GM19397 (cell line): ENCODE results near the gene SPANXA1.
"Not testable (repeated sequence)": the region's sequence is repeated elsewhere in the genome, so short reads cannot be mapped to it uniquely, and the experiment has no call there.

Experiments
- ATAC-seq: cut with Tn5 transposase; IDR thresholded peaks from one replicate; pipeline ENCODE4 v1.9.1; 2021; ENCODE audit warnings: mild to moderate bottlenecking, moderate library complexity; ENCODE audit not compliant: unreplicated experiment

SPANXA1 gene, protein sequence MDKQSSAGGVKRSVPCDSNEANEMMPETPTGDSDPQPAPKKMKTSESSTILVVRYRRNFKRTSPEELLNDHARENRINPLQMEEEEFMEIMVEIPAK

DNA sequence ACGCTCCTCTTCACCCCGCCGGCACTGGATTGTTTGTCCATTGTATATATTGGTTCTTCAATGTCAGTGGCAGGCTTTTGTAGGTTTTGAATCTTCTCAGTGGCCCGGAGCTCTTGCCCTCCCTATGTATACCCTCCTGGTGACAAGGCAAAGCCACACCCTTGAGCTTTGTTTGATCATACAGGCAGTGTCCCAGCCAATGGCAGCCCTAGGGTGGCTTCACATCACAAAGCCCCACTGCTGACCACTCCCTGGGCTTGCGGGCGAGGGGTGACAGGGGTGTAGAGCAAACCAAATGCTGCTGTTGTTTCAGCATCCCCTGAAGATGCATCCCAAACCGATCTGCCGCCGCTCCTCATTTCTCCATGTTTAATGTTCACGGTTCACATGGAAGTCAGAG lies at the start of gene SPANXA1:
SPANXA1 (minus strand) TSS at position 101 of the 400 bp plus-strand sequence; CDS start at position 41, 60 bp downstream.
- ATAC-seq = not testable (repeated sequence)

- no peak for ATAC-seq
These were observed 47.6 kb upstream of the SPANXA1 start for GRCh38 chrX:141632124-141632523.

DNA sequence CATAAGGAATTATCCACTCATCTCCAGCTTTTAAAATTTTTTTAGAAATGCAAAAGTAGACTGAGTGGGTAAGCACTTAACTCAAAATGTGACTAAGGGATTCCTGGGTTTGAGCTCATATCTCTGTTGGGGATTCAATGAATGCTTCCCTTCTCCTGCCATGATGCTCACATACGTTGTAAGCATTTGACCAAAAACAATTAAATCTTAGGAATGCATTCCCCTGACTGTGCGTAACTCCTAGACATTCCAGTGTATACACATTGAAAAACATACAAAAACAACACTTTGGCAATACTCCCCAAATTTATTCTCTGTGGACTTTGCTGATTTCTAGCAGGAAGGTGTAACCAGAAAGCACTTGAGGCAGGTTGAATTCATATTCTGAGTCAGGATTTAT lies 34.8 kb upstream of the SPANXA1 start:
- ATAC-seq = no peak

GRCh38 chrX:141609111-141609510 lies 24.6 kb upstream of the SPANXA1 start:
- ATAC-seq = no peak

GRCh38 chrX:141589408-141589807 lies 4.9 kb upstream of the SPANXA1 start, which contains the start of gene SPANXA2:
Gene SPANXA2, plus strand, starts transcription at chrX:141589708. Its CDS starts 60 bp downstream, at chrX:141589768.
- not testable (repeated sequence) for ATAC-seq

DNA sequence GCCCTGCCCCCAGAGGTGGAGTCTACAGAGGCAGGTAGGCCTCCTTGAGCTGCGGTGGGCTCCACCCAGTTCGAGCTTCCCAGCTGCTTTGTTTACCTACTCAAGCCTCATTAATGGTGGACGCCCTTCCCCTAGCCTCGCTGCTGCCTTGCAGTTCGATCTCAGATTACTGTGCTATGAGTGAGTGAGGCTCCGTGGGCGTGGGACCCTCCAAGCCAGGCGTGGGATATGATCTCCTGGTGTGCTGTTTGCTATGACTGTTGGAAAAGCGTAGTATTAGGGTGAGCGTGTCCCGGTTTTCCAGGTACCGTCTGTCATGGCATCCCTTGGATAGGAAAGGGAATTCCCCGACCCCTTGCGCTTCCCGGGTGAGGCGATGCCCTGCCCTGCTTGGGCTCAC lies 42.0 kb downstream of the SPANXA1 start:
- ATAC-seq = not testable (repeated sequence)
